NT2/D1 (cell line): ENCODE measurements around the gene SURF2.

Source experiments
- YY1 ChIP-seq: IDR thresholded peaks from 2 replicates; pipeline ENCODE4 v1.6.1; 2011; ENCODE audit not compliant: insufficient read length, insufficient read depth
- ZNF274 ChIP-seq: IDR thresholded peaks from 2 replicates; pipeline ENCODE4 v1.6.1; 2011; ENCODE audit warnings: mild to moderate bottlenecking, low read depth, low read length

GRCh38 chr9:133307301-133307700 is 49.0 kb upstream of the SURF2 start:
- TF ChIP-seq YY1 (no peak), ZNF274 (no peak)
